ENCODE results near the gene CCDC82. TPM values are rescaled to one million over a fixed set of nuclear protein-coding genes. Genes with fewer than 3 reads are reported as not detected.

Gene CCDC82
- total and polyA plus RNA-seq, 9 donors, result 16.3 to 35.2 (median 27.5) TPM

DNA sequence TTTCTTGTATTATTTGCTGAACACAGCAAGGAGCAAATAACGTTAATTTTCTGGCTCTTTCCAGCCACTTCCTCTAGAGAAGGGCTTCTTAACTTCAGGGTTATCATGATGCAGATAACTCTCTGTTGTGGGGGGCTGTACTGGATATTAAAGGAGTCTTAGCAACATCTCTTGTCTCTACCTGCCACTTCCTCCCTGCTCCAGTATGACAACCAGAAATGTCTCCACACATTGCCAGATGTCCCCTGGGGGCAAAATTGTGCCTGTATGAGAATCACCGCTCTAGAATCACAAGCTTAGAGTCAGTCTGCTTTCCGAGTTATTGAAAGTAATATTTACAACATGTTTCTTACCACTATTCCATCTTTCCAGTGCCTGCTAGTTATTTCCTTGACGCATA is 6.9 kb upstream of the CCDC82 start:
- H3K9me3 ChIP-seq (replicated peaks; ENCODE audit: control insufficient read depth, low read depth, low read length), result no peaks in the 10 kb centered on the region
- no peaks in the 10 kb centered on the region for H3K4me1 ChIP-seq (ENCODE audit: control insufficient read depth, insufficient read depth, low read length)
- H3K36me3 ChIP-seq (ENCODE audit: control insufficient read depth, insufficient read depth, low read length), result no peaks in the 10 kb centered on the region
- 86% methylated on average over 1 of the region's 4 CpGs for WGBS (ENCODE audit: insufficient coverage)
- no peak overlapping the region for H3K27ac ChIP-seq (ENCODE audit: low read length)
- no peak for DNase-seq
- no peaks in the 10 kb centered on the region for H3K27me3 ChIP-seq (ENCODE audit: control insufficient read depth, insufficient read depth, low read length)
- H3K4me3 ChIP-seq (ENCODE audit: low read length), result no peak overlapping the region

DNA sequence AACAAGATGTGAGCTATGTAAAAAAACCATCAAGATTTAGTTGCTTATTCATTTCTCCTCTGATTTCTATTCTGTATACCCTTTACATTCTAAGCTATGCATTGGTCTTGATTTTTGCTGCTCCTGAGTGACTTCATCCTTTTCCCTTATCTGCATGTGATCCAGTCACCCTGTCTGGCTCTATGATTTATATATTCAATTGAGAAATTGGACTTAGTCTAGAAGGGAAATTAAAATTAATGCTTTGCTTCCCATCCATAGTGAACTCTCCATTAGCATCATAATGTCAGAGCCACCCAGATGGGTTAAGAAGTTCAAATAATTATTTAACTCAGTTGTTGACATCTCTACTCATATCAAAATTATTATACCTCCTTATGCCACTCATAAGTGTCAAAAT is 5.1 kb upstream of the CCDC82 start:
- Histone ChIP-seq H3K36me3 (ENCODE audit: control insufficient read depth, insufficient read depth, low read length) (no peaks in the 10 kb centered on the region), H3K27ac (ENCODE audit: low read length) (no peak overlapping the region), H3K27me3 (ENCODE audit: control insufficient read depth, insufficient read depth, low read length) (no peaks in the 10 kb centered on the region), H3K4me3 (ENCODE audit: low read length) (no peak overlapping the region), H3K9me3 (replicated peaks; ENCODE audit: control insufficient read depth, low read depth, low read length) (peaks cover 7% of the 10 kb centered on the region), H3K4me1 (ENCODE audit: control insufficient read depth, insufficient read depth, low read length) (peaks cover 4% of the 10 kb centered on the region)
- DNase-seq, result no peak

DNA sequence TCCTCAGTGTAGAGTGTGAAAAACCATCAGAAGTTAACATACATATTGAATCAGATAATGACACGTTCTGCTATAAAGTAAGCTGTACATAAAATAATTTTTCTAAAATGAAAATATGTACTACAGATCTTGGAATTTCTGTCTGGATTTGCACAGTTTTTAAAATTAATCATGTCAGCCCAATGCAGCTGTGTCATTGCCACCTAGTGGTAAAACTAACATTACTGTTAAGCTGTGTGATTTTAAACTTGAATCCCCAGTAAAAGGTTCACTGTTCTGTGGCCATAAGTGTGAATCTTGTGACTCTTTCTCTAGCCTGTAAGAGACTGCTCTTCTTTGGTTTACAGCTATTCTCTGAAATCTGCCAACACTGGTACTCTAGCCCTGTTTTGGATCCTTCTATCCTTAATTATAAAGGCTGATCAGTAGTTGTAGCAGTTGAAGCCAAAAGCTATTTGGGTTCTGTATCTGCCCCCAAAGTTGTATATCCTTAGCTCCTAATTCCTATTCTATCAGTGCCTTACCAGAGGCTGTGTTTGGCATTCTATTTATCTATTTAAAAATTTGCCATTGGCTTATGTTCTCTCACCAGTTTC is 4.1 kb upstream of the CCDC82 start:
- peak; percentile 30 for DNase-seq
- no CpG with 5 or more reads among the region's 1 CpG for WGBS (ENCODE audit: insufficient coverage)

DNA sequence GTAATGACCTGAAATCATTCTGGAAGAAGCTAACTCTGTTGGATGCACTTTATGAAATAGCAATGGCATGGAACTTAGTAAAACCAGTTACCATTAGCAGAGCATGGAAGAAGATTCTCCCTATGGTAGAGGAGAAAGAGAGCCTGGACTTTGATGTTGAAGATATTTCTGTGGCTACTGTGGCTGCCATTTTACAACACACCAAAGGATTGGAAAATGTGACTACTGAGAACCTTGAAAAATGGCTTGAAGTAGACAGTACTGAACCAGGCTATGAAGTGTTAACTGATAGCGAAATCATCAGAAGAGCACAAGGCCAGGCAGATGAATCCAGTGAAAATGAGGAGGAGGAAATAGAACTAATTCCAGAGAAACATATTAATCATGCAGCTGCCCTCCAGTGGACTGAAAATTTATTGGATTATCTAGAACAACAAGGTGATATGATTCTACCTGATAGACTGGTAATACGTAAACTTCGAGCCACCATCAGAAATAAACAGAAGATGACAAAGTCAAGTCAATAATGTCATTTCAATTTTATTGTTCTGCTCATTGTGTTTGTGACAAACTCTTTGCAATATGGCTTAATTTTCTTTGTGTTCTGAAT is 2.1 kb upstream of the CCDC82 start:
- Histone ChIP-seq H3K9me3 (replicated peaks; ENCODE audit: control insufficient read depth, low read depth, low read length) (peaks cover 7% of the 10 kb centered on the region), H3K27me3 (ENCODE audit: control insufficient read depth, insufficient read depth, low read length) (no peaks in the 10 kb centered on the region), H3K4me1 (ENCODE audit: control insufficient read depth, insufficient read depth, low read length) (peaks cover 4% of the 10 kb centered on the region), H3K27ac (ENCODE audit: low read length) (no peak overlapping the region), H3K4me3 (ENCODE audit: low read length) (no peak overlapping the region), H3K36me3 (ENCODE audit: control insufficient read depth, insufficient read depth, low read length) (no peaks in the 10 kb centered on the region)
- DNase-seq, result no peak
- no CpG with 5 or more reads among the region's 3 CpGs for WGBS (ENCODE audit: insufficient coverage)

More for the DNA sequence above, 4.1 kb upstream of the CCDC82 start:
- Histone ChIP-seq H3K36me3 (ENCODE audit: control insufficient read depth, insufficient read depth, low read length) (no peaks in the 10 kb centered on the region), H3K4me3 (ENCODE audit: low read length) (no peak overlapping the region), H3K27ac (ENCODE audit: low read length) (no peak overlapping the region), H3K4me1 (ENCODE audit: control insufficient read depth, insufficient read depth, low read length) (peaks cover 4% of the 10 kb centered on the region), H3K27me3 (ENCODE audit: control insufficient read depth, insufficient read depth, low read length) (no peaks in the 10 kb centered on the region), H3K9me3 (replicated peaks; ENCODE audit: control insufficient read depth, low read depth, low read length) (peaks cover 7% of the 10 kb centered on the region)

DNA sequence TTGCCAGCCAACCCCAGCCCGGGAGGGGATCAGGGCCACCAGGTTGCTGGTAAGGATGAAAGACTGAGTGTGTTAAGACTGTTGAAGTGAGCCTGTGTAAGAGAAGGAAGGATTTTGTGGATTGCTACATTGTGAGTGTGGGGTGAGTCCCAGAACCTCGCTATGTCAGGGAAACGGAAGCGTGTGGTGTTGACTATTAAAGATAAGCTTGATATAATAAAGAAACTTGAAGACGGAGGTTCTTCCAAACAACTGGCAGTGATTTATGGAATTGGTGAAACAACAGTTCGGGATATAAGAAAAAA is 728 bp upstream of the CCDC82 start:
- peak overlapping the region; percentile 97 for H3K4me3 ChIP-seq (ENCODE audit: low read length)
- DNase-seq, result no peak
- peak overlapping the region; percentile 96 for H3K27ac ChIP-seq (ENCODE audit: low read length)
- peaks cover 4% of the 10 kb centered on the region for H3K4me1 ChIP-seq (ENCODE audit: control insufficient read depth, insufficient read depth, low read length)
- WGBS (ENCODE audit: insufficient coverage), result 62% methylated on average over 5 of the region's 6 CpGs
- H3K9me3 ChIP-seq (replicated peaks; ENCODE audit: control insufficient read depth, low read depth, low read length), result peaks cover 7% of the 10 kb centered on the region
- H3K27me3 ChIP-seq (ENCODE audit: control insufficient read depth, insufficient read depth, low read length), result no peaks in the 10 kb centered on the region
- no peaks in the 10 kb centered on the region for H3K36me3 ChIP-seq (ENCODE audit: control insufficient read depth, insufficient read depth, low read length)

DNA sequence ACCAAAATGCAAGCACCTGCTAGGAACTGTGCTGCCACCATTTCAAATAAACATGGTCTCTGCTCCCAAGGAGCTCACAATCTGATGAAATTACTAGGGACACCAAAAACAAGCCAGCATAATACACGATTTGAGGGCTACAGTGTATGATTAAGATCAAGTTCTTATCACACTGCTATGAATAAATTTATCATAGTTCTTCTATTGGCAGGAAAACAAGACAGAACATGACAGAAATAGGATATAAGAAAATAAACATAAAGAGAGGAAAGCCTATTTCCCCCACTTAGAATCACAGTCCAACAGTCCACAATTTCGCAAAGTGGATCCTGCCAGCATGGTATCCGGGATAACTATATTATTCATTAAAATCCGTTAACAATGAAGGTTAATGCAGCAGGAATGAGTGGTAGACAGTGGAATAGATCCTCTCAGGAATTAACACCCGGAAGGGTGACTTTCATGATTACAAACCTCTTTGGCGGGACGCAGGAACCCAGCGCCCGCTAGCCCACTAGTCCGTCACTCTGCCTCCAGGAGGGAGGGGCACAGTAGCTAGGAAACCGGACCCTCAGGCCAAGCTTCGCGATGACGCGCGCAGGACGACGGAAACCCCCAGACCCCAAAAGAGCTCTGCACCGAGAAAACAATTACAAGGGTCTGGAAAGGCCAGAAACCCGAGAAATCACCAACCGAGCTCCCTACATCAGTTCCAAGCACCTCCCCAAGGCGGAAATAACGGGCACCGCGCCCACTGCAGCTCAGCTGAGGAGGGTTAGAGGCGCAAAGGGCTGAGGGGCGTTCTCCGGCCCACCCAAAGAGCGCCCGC is 607 bp downstream of the CCDC82 start:
- peak overlapping the region; percentile 96 for H3K27ac ChIP-seq (ENCODE audit: low read length)

DNA sequence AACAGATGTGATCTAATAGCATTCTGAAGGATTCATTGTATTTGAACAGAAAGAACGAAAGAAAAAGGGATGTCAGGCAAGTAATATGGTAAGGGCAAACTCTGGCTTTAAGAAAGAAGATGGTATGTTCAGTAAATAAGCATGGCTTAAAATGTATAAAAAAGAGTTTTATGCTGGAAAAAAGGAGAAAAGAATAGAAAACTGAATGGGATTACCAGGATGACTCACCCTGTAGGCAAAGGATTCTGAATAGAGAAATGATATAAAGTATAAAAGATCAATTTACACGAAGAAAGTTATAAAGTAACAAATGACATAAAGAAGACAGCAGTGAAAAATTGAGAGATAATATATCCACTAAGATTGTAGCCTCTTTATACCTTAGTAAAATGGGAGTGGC is 4.5 kb downstream of the CCDC82 start:
- no peak overlapping the region for H3K4me3 ChIP-seq (ENCODE audit: low read length)
- no peaks in the 10 kb centered on the region for H3K27me3 ChIP-seq (ENCODE audit: control insufficient read depth, insufficient read depth, low read length)
- H3K4me1 ChIP-seq (ENCODE audit: control insufficient read depth, insufficient read depth, low read length), result no peaks in the 10 kb centered on the region
- 100% methylated on average over 1 of the region's 2 CpGs for WGBS (ENCODE audit: insufficient coverage)
- H3K9me3 ChIP-seq (replicated peaks; ENCODE audit: control insufficient read depth, low read depth, low read length), result no peaks in the 10 kb centered on the region
- no peak for DNase-seq
- peaks cover 7% of the 10 kb centered on the region for H3K36me3 ChIP-seq (ENCODE audit: control insufficient read depth, insufficient read depth, low read length)
- no peak overlapping the region for H3K27ac ChIP-seq (ENCODE audit: low read length)

More for the DNA sequence above, 607 bp downstream of the CCDC82 start:
- Histone ChIP-seq H3K4me3 (ENCODE audit: low read length) (peak overlapping the region; percentile 97), H3K9me3 (replicated peaks; ENCODE audit: control insufficient read depth, low read depth, low read length) (peaks cover 7% of the 10 kb centered on the region), H3K4me1 (ENCODE audit: control insufficient read depth, insufficient read depth, low read length) (peaks cover 4% of the 10 kb centered on the region), H3K27me3 (ENCODE audit: control insufficient read depth, insufficient read depth, low read length) (no peaks in the 10 kb centered on the region), H3K36me3 (ENCODE audit: control insufficient read depth, insufficient read depth, low read length) (no peaks in the 10 kb centered on the region)
- 0% methylated on average over 12 of the region's 30 CpGs for WGBS (ENCODE audit: insufficient coverage)
- DNase-seq, result peak; percentile 85

DNA sequence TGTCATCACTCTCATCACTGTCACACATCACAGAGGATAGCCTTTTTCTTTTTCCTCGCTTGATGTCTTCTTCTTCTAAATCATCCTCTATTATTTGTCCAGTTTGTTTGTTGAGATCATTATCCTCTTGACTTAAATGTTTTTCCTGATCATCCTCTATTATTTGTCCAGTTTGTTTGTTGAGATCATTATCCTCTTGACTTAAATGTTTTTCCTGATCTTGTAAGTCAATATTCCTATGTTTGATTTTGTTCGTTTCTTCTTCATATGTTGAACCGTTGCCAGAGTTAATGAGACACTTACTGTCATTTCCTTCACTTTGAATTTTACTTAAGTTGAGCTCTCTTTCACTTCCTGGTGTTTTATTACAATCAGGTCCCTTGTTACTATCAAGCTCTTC is 5.6 kb downstream of the CCDC82 start:
- no peak for DNase-seq
- WGBS (ENCODE audit: insufficient coverage), result no CpG with 5 or more reads among the region's 3 CpGs

DNA sequence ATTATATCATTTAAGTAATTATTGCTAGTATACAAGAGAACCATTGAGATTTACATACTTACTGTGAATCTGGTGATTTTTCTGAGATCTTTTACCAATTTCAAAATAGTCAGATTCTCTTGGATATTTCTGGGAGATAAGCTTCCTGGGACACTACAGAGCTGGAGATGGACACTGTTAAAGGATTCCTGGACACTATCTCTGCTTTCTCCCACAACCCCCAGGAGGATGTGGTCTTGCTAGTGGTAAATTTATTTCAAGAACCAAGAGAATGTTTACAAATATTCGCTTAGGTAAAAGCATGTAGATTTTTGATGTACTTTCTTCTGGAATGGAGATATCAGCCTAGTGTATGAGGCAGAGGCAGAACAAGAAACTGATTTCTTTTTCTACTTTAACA is 12.9 kb downstream of the CCDC82 start:
- Histone ChIP-seq H3K27me3 (ENCODE audit: control insufficient read depth, insufficient read depth, low read length) (no peaks in the 10 kb centered on the region), H3K4me3 (ENCODE audit: low read length) (no peak overlapping the region), H3K4me1 (ENCODE audit: control insufficient read depth, insufficient read depth, low read length) (no peaks in the 10 kb centered on the region), H3K9me3 (replicated peaks; ENCODE audit: control insufficient read depth, low read depth, low read length) (no peaks in the 10 kb centered on the region), H3K36me3 (ENCODE audit: control insufficient read depth, insufficient read depth, low read length) (peaks cover 4% of the 10 kb centered on the region), H3K27ac (ENCODE audit: low read length) (no peak overlapping the region)
- no CpG with 5 or more reads among the region's 1 CpG for WGBS (ENCODE audit: insufficient coverage)
- DNase-seq, result no peak

More for the DNA sequence above, 5.6 kb downstream of the CCDC82 start:
- peaks cover 7% of the 10 kb centered on the region for H3K36me3 ChIP-seq (ENCODE audit: control insufficient read depth, insufficient read depth, low read length)
- H3K9me3 ChIP-seq (replicated peaks; ENCODE audit: control insufficient read depth, low read depth, low read length), result no peaks in the 10 kb centered on the region
- no peak overlapping the region for H3K27ac ChIP-seq (ENCODE audit: low read length)
- no peaks in the 10 kb centered on the region for H3K4me1 ChIP-seq (ENCODE audit: control insufficient read depth, insufficient read depth, low read length)
- H3K27me3 ChIP-seq (ENCODE audit: control insufficient read depth, insufficient read depth, low read length), result no peaks in the 10 kb centered on the region
- H3K4me3 ChIP-seq (ENCODE audit: low read length), result no peak overlapping the region

DNA sequence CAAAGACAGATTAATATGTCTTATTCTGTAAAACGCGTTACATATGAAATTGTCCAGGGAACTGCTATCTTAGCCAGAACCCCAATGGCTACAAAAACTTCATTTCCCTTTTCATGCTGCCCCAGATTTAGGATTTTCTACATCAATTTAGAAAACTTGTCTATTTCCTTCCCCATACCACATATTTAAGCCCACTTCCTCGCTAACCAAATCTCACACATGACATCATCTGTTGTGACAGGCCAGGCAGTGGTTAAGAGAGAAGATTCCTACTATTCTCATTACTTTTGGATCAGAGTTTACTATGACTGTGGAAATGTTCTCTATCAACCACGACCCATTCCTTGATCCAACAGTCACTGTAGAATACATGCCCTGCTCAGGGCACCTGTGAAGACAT is 15.9 kb downstream of the CCDC82 start:
- Histone ChIP-seq H3K36me3 (ENCODE audit: control insufficient read depth, insufficient read depth, low read length) (peaks cover 3% of the 10 kb centered on the region), H3K9me3 (replicated peaks; ENCODE audit: control insufficient read depth, low read depth, low read length) (no peaks in the 10 kb centered on the region), H3K27ac (ENCODE audit: low read length) (no peak overlapping the region), H3K4me3 (ENCODE audit: low read length) (no peak overlapping the region), H3K4me1 (ENCODE audit: control insufficient read depth, insufficient read depth, low read length) (no peaks in the 10 kb centered on the region), H3K27me3 (ENCODE audit: control insufficient read depth, insufficient read depth, low read length) (no peaks in the 10 kb centered on the region)
- WGBS (ENCODE audit: insufficient coverage), result 100% methylated on average over 2 of the region's 4 CpGs
- DNase-seq, result no peak

Measured in muscle of leg (tissue), 11 donors.